ENCODE results near the gene CCDC192. TPM values are rescaled to one million over a fixed set of nuclear protein-coding genes. Genes with fewer than 3 reads are reported as not detected.

Gene CCDC192
- total RNA-seq, 1 donor from 2014 or later, result not detected

DNA sequence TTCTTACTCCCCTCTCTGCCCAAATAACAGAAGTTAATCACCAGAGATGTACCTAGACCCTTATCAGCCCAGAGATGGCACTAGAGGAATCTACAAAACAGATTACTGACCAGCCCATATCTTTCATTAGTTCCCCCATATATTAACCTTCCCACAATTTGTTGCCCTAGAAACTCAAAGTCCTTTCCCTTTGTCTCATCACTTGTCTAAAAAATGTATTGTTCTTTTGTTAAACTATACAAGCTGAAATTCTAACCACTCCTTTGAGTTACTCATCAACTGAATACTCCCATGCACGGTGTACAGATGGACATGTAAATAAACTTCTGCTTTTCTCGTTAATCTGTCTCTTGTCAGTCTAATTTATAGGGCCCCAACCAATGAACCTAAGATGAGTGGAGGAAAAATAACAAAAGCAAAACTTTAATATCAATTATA lies 130.9 kb downstream of the CCDC192 start:
- no peaks in the 10 kb centered on the region for H3K9me3 ChIP-seq
- intact Hi-C loops (cut with DNase I), result no loop called here
- TF ChIP-seq, protein P1, sequence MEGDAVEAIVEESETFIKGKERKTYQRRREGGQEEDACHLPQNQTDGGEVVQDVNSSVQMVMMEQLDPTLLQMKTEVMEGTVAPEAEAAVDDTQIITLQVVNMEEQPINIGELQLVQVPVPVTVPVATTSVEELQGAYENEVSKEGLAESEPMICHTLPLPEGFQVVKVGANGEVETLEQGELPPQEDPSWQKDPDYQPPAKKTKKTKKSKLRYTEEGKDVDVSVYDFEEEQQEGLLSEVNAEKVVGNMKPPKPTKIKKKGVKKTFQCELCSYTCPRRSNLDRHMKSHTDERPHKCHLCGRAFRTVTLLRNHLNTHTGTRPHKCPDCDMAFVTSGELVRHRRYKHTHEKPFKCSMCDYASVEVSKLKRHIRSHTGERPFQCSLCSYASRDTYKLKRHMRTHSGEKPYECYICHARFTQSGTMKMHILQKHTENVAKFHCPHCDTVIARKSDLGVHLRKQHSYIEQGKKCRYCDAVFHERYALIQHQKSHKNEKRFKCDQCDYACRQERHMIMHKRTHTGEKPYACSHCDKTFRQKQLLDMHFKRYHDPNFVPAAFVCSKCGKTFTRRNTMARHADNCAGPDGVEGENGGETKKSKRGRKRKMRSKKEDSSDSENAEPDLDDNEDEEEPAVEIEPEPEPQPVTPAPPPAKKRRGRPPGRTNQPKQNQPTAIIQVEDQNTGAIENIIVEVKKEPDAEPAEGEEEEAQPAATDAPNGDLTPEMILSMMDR (IDR thresholded peaks at IDR 0.05), result no peak
- H3K4me3 ChIP-seq, result no peak overlapping the region
- no peak overlapping the region for H3K27ac ChIP-seq
- DNase-seq (no peak), ATAC-seq (no peak)
- H3K27me3 ChIP-seq (ENCODE audit: low read depth), result no peaks in the 10 kb centered on the region
- H3K36me3 ChIP-seq, result no peaks in the 10 kb centered on the region
- peaks cover 5% of the 10 kb centered on the region for H3K4me1 ChIP-seq

GRCh38 chr5:127834554-127834953 lies 131.4 kb downstream of the CCDC192 start:
- Histone ChIP-seq H3K9me3 (no peaks in the 10 kb centered on the region), H3K27ac (no peak overlapping the region), H3K36me3 (no peaks in the 10 kb centered on the region), H3K4me3 (no peak overlapping the region), H3K27me3 (ENCODE audit: low read depth) (no peaks in the 10 kb centered on the region), H3K4me1 (peaks cover 5% of the 10 kb centered on the region)
- intact Hi-C loops (cut with DNase I), result no loop called here
- DNase-seq (no peak), ATAC-seq (no peak)
- TF ChIP-seq, protein P1 (IDR thresholded peaks at IDR 0.05), result no peak

DNA sequence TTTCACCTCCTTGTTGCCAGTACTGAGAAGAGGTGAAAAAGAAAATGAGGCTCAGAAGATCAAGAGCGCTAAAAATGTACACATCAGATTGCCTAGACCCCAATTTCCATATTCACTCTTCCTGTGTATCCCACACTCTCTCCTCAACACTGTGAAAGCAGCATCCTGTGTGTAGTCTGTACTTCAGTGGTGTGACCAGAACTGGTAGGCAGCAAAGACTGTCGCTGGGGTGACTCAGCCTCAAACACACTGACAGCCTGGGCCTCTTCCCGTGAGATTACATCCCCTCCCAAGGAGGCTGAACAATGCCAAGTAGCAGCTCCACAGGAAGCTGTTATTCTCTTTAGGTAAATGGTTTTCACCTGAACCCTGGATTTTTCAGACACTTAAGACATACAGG lies 135.5 kb downstream of the CCDC192 start:
- TF ChIP-seq, protein P1 (IDR thresholded peaks at IDR 0.05), result no peak
- intact Hi-C loops (cut with DNase I), result no loop called here
- Histone ChIP-seq H3K36me3 (no peaks in the 10 kb centered on the region), H3K27me3 (ENCODE audit: low read depth) (no peaks in the 10 kb centered on the region), H3K9me3 (no peaks in the 10 kb centered on the region), H3K4me1 (peaks cover 5% of the 10 kb centered on the region), H3K27ac (no peak overlapping the region), H3K4me3 (no peak overlapping the region)
- ATAC-seq (peak; percentile 62 to 73), DNase-seq (no peak)

- peak; percentile 54 to 69 for ATAC-seq
- no peaks in the 10 kb centered on the region for H3K36me3 ChIP-seq
- H3K4me3 ChIP-seq, result no peak overlapping the region
- intact Hi-C loops (cut with DNase I), result no loop called here
- no peak overlapping the region for H3K27ac ChIP-seq
- no peaks in the 10 kb centered on the region for H3K27me3 ChIP-seq (ENCODE audit: low read depth)
- H3K4me1 ChIP-seq, result peaks cover 5% of the 10 kb centered on the region
- no peak for DNase-seq
- TF ChIP-seq, protein P1 (IDR thresholded peaks at IDR 0.05), result no peak
- no peaks in the 10 kb centered on the region for H3K9me3 ChIP-seq
These were observed 135.9 kb downstream of the CCDC192 start for GRCh38 chr5:127839072-127839471.

DNA sequence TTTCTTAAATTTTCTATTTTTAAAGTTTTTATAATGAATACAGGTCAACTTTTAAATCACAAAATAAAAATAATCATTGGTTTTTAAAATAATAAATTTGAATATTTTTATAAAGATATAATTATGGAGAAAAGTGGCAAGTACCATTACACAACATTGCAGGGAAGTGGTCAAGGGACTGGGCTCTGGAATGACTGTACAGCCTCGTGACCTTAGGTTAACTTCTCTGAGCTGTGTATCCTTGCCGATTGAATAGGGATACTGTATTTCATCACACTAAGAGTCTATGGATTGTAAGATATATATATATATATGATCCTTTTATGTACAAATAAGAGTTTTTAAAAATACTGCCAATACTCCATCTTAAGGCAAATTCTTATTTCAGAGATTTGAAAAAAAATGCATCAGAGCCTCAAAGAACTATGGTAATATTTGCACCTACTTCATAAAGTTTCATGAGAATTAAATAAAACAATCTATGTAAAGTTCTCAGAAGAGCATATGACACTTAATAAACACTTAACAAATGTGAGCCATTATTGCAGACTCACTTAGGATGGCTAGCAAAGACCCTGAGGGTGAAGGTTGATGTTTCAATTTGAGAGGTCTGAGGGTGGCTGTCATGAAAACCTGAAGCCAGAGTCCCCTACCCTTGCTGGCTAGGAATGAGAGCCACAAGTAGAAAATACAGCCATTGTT lies 136.5 kb downstream of the CCDC192 start:
- TF ChIP-seq, protein P1 (IDR thresholded peaks at IDR 0.05), result no peak
- H3K27ac ChIP-seq, result no peak overlapping the region
- intact Hi-C loops (cut with DNase I), result no loop called here
- no peaks in the 10 kb centered on the region for H3K27me3 ChIP-seq (ENCODE audit: low read depth)
- H3K4me3 ChIP-seq, result no peak overlapping the region
- ATAC-seq (peak; percentile 82 to 85), DNase-seq (no peak)
- H3K9me3 ChIP-seq, result no peaks in the 10 kb centered on the region
- no peaks in the 10 kb centered on the region for H3K36me3 ChIP-seq
- no peaks in the 10 kb centered on the region for H3K4me1 ChIP-seq
